ENCODE measurements around the gene EXOC6B. TPM values are rescaled to one million over a fixed set of nuclear protein-coding genes. Genes with fewer than 3 reads are reported as not detected.

The EXOC6B gene
- total and polyA plus RNA-seq, 2 of the 8 experiments (the other 6 are each of a cell fraction or from before 2014, with no cell fraction given) = 13.5 to 33.0 TPM

DNA sequence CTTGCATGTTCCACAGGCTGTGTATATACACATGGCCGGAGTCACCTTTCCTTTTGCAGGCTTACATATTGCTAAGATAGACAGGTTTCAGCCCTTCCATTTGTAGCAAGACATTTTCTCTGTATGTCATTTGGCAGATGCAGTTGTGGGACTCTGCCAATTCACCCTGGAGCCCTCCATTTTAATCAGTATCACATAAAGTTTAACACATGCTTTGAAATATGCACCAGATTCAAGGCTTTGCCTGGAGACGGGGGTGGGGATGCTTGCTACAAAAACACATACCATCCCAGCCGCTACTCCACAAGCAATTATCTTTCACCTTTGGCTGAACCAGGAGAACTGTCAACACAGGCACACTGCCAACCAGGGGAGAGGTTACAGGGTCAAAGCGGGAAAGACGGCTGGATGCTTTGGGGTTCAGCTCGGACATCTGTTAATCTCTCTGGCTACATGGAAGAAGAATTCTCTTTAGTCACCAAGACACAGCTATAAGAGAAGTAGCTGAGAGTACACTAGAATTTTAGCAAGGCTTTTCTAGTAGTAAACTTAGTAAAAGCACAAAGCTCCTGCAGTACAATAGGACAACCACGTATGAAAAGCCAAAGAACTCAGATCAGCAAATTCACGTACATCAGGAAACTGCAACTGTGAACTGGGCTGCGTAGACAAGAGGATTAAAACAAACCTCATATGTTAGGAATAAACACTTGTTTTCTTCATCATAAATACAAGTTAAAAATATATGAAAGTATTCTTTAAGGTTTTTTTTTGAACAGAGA is 130.9 kb downstream of the EXOC6B start (continued):
- TF ChIP-seq JUND (IDR thresholded peaks at IDR 0.05; ENCODE audit: low read length) (no peak), E2F6 (IDR thresholded peaks at IDR 0.05) (no peak), RFX5 (IDR thresholded peaks at IDR 0.05; ENCODE audit: borderline replicate concordance, low read depth, low read length) (no peak), NRF1 (IDR thresholded peaks at IDR 0.05; ENCODE audit: low read depth, low read length) (no peak), TAF1 (IDR thresholded peaks at IDR 0.05; ENCODE audit: low read depth, low read length) (no peak), CEBPB (IDR thresholded peaks at IDR 0.05; ENCODE audit: low read depth, low read length) (no peak), YY1 (IDR thresholded peaks at IDR 0.05; ENCODE audit: low read depth, low read length) (no peak)
